Measurements from ENCODE around the gene KRT74. TPM values are rescaled to one million over a fixed set of nuclear protein-coding genes. Genes with fewer than 3 reads are reported as not detected.
A peak's percentile ranks its signal among the peaks of the same experiment; 100 is the strongest.

The KRT74 gene
- total RNA-seq, 2 donors from 2014 or later: 0.05 to 0.45 TPM

DNA sequence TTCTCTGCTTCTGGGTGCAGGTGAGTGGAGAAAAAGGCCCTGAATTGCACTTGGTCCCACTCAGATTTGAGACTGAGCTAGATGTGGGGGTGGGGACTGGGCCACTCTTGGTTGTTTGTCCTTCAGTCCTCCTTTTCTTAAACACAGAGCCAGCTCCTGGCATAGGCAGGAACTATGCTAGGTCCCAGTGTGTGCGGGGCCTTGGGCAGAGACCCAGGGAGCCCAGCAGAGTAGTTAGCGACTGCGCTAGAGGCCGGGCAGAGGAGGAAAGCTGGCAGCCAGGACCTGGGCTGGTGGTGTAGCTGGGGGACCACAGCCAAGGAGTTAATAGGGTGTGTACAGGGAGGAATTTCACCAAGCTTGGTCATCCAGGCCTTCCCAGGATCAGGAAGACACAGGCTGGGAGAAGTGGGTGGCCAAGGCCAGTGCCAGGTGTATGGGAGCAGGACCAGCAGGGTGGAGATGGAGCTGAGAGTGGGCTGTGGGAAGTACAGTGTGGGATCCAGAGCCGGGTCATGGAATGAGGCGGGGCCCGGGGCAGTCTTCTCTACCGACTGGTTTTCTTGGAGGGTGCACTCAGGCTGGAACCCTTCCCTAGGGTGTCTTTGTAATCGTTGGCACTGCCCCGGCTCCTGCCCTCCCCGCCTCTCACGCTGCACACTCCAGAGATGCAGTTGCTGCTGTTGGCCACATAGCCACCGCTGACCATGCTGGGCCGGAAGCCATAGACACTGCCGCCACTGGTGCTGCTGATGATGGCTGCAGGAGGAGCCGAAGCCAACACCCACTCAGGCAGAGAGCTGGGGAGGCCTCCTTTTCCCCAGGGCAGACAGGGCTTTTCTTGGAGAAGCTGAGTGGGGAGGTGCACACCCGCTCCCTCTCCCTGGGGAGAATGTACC is 29.4 kb downstream of the KRT74 start:
- no peak for DNase-seq (ENCODE audit: low spot score)
- H3K36me3 ChIP-seq: no peaks in the 10 kb centered on the region
- no peak overlapping the region for H3K4me3 ChIP-seq
- no peak overlapping the region for H3K27ac ChIP-seq
- H3K4me1 ChIP-seq (replicated peaks): no peaks in the 10 kb centered on the region
- 51% methylated on average over 17 of the region's 17 CpGs for WGBS
- peak in 1 of 4 experiments; percentile 19 for TF ChIP-seq CTCF (IDR thresholded peaks at IDR 0.05)
- no peak for TF ChIP-seq POLR2AphosphoS5 (IDR thresholded peaks at IDR 0.05)
- intact Hi-C loops (cut with DNase I): no loop called here
- H3K9me3 ChIP-seq: no peaks in the 10 kb centered on the region
- H3K27me3 ChIP-seq (replicated peaks; ENCODE audit: insufficient read depth): no peaks in the 10 kb centered on the region

GRCh38 chr12:52542785-52543318 is 30.8 kb downstream of the KRT74 start:
- DNase-seq (ENCODE audit: low spot score): no peak
- WGBS: 83% methylated on average over 7 of the region's 7 CpGs
- Histone ChIP-seq H3K27ac (no peak overlapping the region), H3K9me3 (no peaks in the 10 kb centered on the region), H3K4me1 (replicated peaks) (no peaks in the 10 kb centered on the region), H3K27me3 (replicated peaks; ENCODE audit: insufficient read depth) (no peaks in the 10 kb centered on the region), H3K36me3 (no peaks in the 10 kb centered on the region), H3K4me3 (no peak overlapping the region)
- intact Hi-C loops (cut with DNase I): no loop called here
- TF ChIP-seq CTCF (IDR thresholded peaks at IDR 0.05) (no peak), POLR2A (IDR thresholded peaks at IDR 0.05) (no peak), POLR2AphosphoS5 (IDR thresholded peaks at IDR 0.05) (no peak)

DNA sequence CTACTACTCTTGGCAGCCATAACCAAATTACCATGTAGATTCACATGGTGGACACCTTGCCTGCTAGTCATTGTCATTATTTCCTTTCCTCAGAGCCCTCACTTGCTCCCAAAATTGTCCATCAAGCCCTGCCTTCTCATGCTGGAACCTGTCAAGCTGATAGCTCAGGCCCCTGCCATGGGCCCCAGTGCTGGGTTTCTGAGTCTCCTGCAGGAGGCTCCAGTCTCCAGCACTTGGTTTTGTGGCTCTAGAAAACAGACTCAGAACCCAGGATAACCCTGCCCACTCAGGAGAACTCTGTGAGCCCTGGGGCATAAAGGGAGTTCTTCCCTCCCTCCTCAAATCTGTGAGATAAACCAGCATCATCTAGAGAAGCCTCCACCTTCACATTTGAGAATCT is 31.5 kb downstream of the KRT74 start:
- H3K4me1 ChIP-seq (replicated peaks): no peaks in the 10 kb centered on the region
- DNase-seq (ENCODE audit: low spot score): no peak
- no peaks in the 10 kb centered on the region for H3K9me3 ChIP-seq
- TF ChIP-seq POLR2A (IDR thresholded peaks at IDR 0.05) (no peak), POLR2AphosphoS5 (IDR thresholded peaks at IDR 0.05) (no peak), CTCF (IDR thresholded peaks at IDR 0.05) (no peak)
- intact Hi-C loops (cut with DNase I): no loop called here
- H3K27me3 ChIP-seq (replicated peaks; ENCODE audit: insufficient read depth): no peaks in the 10 kb centered on the region
- H3K36me3 ChIP-seq: no peaks in the 10 kb centered on the region
- H3K4me3 ChIP-seq: no peak overlapping the region
- H3K27ac ChIP-seq: no peak overlapping the region

GRCh38 chr12:52541709-52542108 is 31.9 kb downstream of the KRT74 start:
- no peaks in the 10 kb centered on the region for H3K27me3 ChIP-seq (replicated peaks; ENCODE audit: insufficient read depth)
- DNase-seq (ENCODE audit: low spot score): no peak
- H3K36me3 ChIP-seq: no peaks in the 10 kb centered on the region
- TF ChIP-seq POLR2A (IDR thresholded peaks at IDR 0.05): no peak
- no peak for TF ChIP-seq POLR2AphosphoS5 (IDR thresholded peaks at IDR 0.05)
- TF ChIP-seq CTCF (IDR thresholded peaks at IDR 0.05): no peak
- WGBS: 98% methylated on average over 5 of the region's 5 CpGs
- H3K27ac ChIP-seq: no peak overlapping the region
- no peak overlapping the region for H3K4me3 ChIP-seq
- no peaks in the 10 kb centered on the region for H3K9me3 ChIP-seq
- H3K4me1 ChIP-seq (replicated peaks): no peaks in the 10 kb centered on the region
- intact Hi-C loops (cut with DNase I): no loop called here

GRCh38 chr12:52540531-52540930 is 33.1 kb downstream of the KRT74 start:
- DNase-seq (ENCODE audit: low spot score): no peak
- intact Hi-C loops (cut with DNase I): no loop called here
- H3K27me3 ChIP-seq (replicated peaks; ENCODE audit: insufficient read depth): no peaks in the 10 kb centered on the region
- H3K9me3 ChIP-seq: no peaks in the 10 kb centered on the region
- H3K36me3 ChIP-seq: no peaks in the 10 kb centered on the region
- no peaks in the 10 kb centered on the region for H3K4me1 ChIP-seq (replicated peaks)
- 87% methylated on average over 7 of the region's 7 CpGs for WGBS
- no peak overlapping the region for H3K4me3 ChIP-seq
- no peak overlapping the region for H3K27ac ChIP-seq
- TF ChIP-seq POLR2AphosphoS5 (IDR thresholded peaks at IDR 0.05): no peak
- TF ChIP-seq CTCF (IDR thresholded peaks at IDR 0.05): no peak
- no peak for TF ChIP-seq POLR2A (IDR thresholded peaks at IDR 0.05)
